Measurements from ENCODE around the gene PPP3R1. TPM values are rescaled to one million over a fixed set of nuclear protein-coding genes. Genes with fewer than 3 reads are reported as not detected.

PPP3R1 gene
- total and polyA plus RNA-seq, 2 of the 4 experiments (the other 2 are of a cell fraction), result 9.1 to 17.3 TPM

GRCh38 chr2:68190991-68191731 is 61.2 kb downstream of the PPP3R1 start (continued):
- TF ChIP-seq, protein P1, sequence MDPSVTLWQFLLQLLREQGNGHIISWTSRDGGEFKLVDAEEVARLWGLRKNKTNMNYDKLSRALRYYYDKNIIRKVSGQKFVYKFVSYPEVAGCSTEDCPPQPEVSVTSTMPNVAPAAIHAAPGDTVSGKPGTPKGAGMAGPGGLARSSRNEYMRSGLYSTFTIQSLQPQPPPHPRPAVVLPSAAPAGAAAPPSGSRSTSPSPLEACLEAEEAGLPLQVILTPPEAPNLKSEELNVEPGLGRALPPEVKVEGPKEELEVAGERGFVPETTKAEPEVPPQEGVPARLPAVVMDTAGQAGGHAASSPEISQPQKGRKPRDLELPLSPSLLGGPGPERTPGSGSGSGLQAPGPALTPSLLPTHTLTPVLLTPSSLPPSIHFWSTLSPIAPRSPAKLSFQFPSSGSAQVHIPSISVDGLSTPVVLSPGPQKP (IDR thresholded peaks at IDR 0.05; ENCODE audit: borderline replicate concordance, low read depth, low read length), result no peak

GRCh38 chr2:68189991-68190784 is 62.1 kb downstream of the PPP3R1 start:
- in situ Hi-C loops (cut with MboI; ENCODE audit: low sequenced_read_pairs) (loop anchor here (10.0 kb wide), 1 partner anchor 55 kb away; no protein-coding TSS in a partner anchor), dilution Hi-C loops (cut with HindIII; ENCODE audit: low sequenced_read_pairs, unreplicated experiment) (no loop called here), intact Hi-C loops (cut with micrococcal nuclease) (no loop called here)
- H4K20me1 ChIP-seq (ENCODE audit: insufficient read depth, low read length), result peaks cover 38% of the 10 kb centered on the region; the same call in 1 of the 2 replicates
- H3K4ac ChIP-seq (ENCODE audit: low read depth, low read length), result no peak overlapping the region; the same call in 1 of the 2 replicates
- no peak overlapping the region for H2AFZ ChIP-seq (replicated peaks; ENCODE audit: low read length, poor library complexity)
- H3K9ac ChIP-seq (ENCODE audit: low read depth, low read length), result no peak overlapping the region
- no TSS peak for BruUV-seq (replicated peaks)
- peaks cover 8% of the 10 kb centered on the region for H3K9me1 ChIP-seq (ENCODE audit: insufficient read depth, low read length)
- H3K27me3 ChIP-seq (ENCODE audit: control insufficient read depth, insufficient read depth, low read length), result no peaks in the 10 kb centered on the region
- H2BK5ac ChIP-seq (ENCODE audit: low read depth, low read length, poor library complexity, severe bottlenecking), result peak overlapping the region; percentile 43
- ChIA-PET POLR2A (ENCODE audit: unreplicated experiment) (no interaction called here), CTCF (no interaction called here)
- DNase-seq, result no peak
- H2AK5ac ChIP-seq (ENCODE audit: low read depth, low read length), result no peak overlapping the region
- TF ChIP-seq MXI1 (IDR thresholded peaks at IDR 0.05; ENCODE audit: borderline replicate concordance, low read depth, low read length), result no peak
- peaks cover 5% of the 10 kb centered on the region for H3K4me1 ChIP-seq (ENCODE audit: control insufficient read depth, insufficient read depth, low read length)
- H2BK120ac ChIP-seq (ENCODE audit: low read depth, low read length), result no peak overlapping the region
- H3K23ac ChIP-seq (ENCODE audit: low read depth, low read length), result no peak overlapping the region
- H3K18ac ChIP-seq (ENCODE audit: low read depth, low read length), result no peak overlapping the region
- no peak overlapping the region for H3K14ac ChIP-seq (replicated peaks; ENCODE audit: low read depth, low read length)
- H4K5ac ChIP-seq (ENCODE audit: low read depth, low read length), result no peak overlapping the region
- H3K27ac ChIP-seq (ENCODE audit: insufficient read depth, low read length), result no peak overlapping the region
- H2AK9ac ChIP-seq (replicated peaks; ENCODE audit: low read depth, low read length, poor library complexity), result no peak overlapping the region
- no peak overlapping the region for H2BK15ac ChIP-seq (ENCODE audit: low read depth, low read length)
- no peak overlapping the region for H3K4me3 ChIP-seq (ENCODE audit: insufficient read depth, low read depth, low read length)
- no peaks in the 10 kb centered on the region for H3K9me3 ChIP-seq (ENCODE audit: control insufficient read depth, insufficient read depth, low read length)
- no peak overlapping the region for H4K91ac ChIP-seq (ENCODE audit: insufficient read depth, low read depth, low read length)
- no peak for ATAC-seq (ENCODE audit: low read depth)
- peaks cover 3% of the 10 kb centered on the region; the same call in 1 of the 2 replicates for H3K36me3 ChIP-seq (ENCODE audit: control insufficient read depth, insufficient read depth, low read length)
- 65% methylated on average over 2 of the region's 15 CpGs; no CpG with 5 or more reads in 1 of the 2 experiments for WGBS, 2 experiments (ENCODE audit: extremely low coverage in 2 of 2, insufficient read length in 1 of 2)
- H3K79me1 ChIP-seq (ENCODE audit: low read depth in 1 of 2, low read length in 2 of 2), result peaks cover 12 to 55% of the 10 kb centered on the region in 2 experiments
- no peak overlapping the region for H4K8ac ChIP-seq (ENCODE audit: low read depth in 2 of 2, low read length in 2 of 2)
- H2BK20ac ChIP-seq (ENCODE audit: low read depth, low read length), result no peak overlapping the region
- no peak overlapping the region for H3K4me2 ChIP-seq (ENCODE audit: low read depth, low read length)
- no peak overlapping the region for H3K56ac ChIP-seq (ENCODE audit: extremely low read depth, insufficient read depth, low read length)
